HEK293 (cell line): ENCODE measurements around the gene ABCC2.

Experiments
- CTCF ChIA-PET: fragments of 350-600 bp; formaldehyde crosslinking; extraction: SDS; loops from one replicate; lab custom pipeline; 2021; ENCODE audit warnings: antibody characterized with exemption; lab: Yijun Ruan, JAX
- POLR2A ChIA-PET: fragments of 300-600 bp; formaldehyde crosslinking; extraction: SDS; loops from one replicate; lab custom pipeline; 2020; ENCODE audit warnings: antibody characterized with exemption, inconsistent platforms; lab: Yijun Ruan, JAX
- H3K27ac ChIP-seq: fragments of 200-500 bp; sonication (Bioruptor generic); 2 replicates; pipeline ENCODE4 v1.5.1; 2014; ENCODE audit warnings: low read depth, low read length, control low read depth, inconsistent platforms; ENCODE audit errors: extremely low read depth
- H3K36me3 ChIP-seq, 2 experiments: fragments of 200-500 bp in 1 of 2; sonication (Bioruptor generic) in 1 of 2; 1 replicate in 1 of 2; 2 replicates in 1 of 2; pipeline ENCODE4 v1.5.1; 2014 to 2017; ENCODE audit warnings: inconsistent platforms in 2 of 2, low read length in 2 of 2; ENCODE audit not compliant: control insufficient read depth in 2 of 2, insufficient read depth in 1 of 2
- H3K4me1 ChIP-seq: fragments of 200-500 bp; sonication (Bioruptor generic); 2 replicates; pipeline ENCODE4 v1.5.1; 2014; ENCODE audit warnings: mild to moderate bottlenecking, low read length, inconsistent platforms; ENCODE audit not compliant: control insufficient read depth, insufficient read depth
- H3K4me3 ChIP-seq: 2 replicates; pipeline ENCODE4 v1.5.1; 2011; ENCODE audit warnings: low read depth, mild to moderate bottlenecking, control low read depth, low read length, moderate library complexity
- H3K9me3 ChIP-seq: fragments of 200-500 bp; sonication (Bioruptor generic); 2 replicates; pipeline ENCODE4 v1.5.1; 2014; ENCODE audit warnings: low read depth, low read length, inconsistent platforms; ENCODE audit not compliant: control insufficient read depth, insufficient read depth
- BCL6B ChIP-seq: fragments of 450-650 bp; formaldehyde crosslinking; IDR thresholded peaks from 2 replicates; pipeline ENCODE4 v1.5.1; 2017; ENCODE audit warnings: missing biosample characterization, missing genetic modification characterization
- KLF1 ChIP-seq: fragments of 450-650 bp; formaldehyde crosslinking; IDR thresholded peaks from 2 replicates; pipeline ENCODE4 v1.5.1; 2016; ENCODE audit warnings: missing biosample characterization, missing genetic modification characterization
- KLF9 ChIP-seq: fragments of 450-650 bp; formaldehyde crosslinking; IDR thresholded peaks from 2 replicates; pipeline ENCODE4 v1.5.1; 2016; ENCODE audit warnings: missing biosample characterization, missing genetic modification characterization, low read depth
- SCRT2 ChIP-seq: fragments of 450-650 bp; formaldehyde crosslinking; IDR thresholded peaks from 2 replicates; pipeline ENCODE4 v1.5.1; 2016; ENCODE audit warnings: missing biosample characterization, missing genetic modification characterization
- SP7 ChIP-seq: fragments of 450-650 bp; formaldehyde crosslinking; IDR thresholded peaks from 2 replicates; pipeline ENCODE4 v1.5.1; 2016; ENCODE audit warnings: missing biosample characterization, missing genetic modification characterization
- ZNF175 ChIP-seq: fragments of 450-650 bp; formaldehyde crosslinking; IDR thresholded peaks from 2 replicates; pipeline ENCODE4 v1.5.1; 2016; ENCODE audit warnings: missing biosample characterization, missing genetic modification characterization
- ZNF214 ChIP-seq: fragments of 450-650 bp; formaldehyde crosslinking; IDR thresholded peaks from 2 replicates; pipeline ENCODE4 v1.5.1; 2017; ENCODE audit warnings: missing biosample characterization, mild to moderate bottlenecking, missing genetic modification characterization, borderline replicate concordance
- ZNF221 ChIP-seq: fragments of 450-650 bp; formaldehyde crosslinking; IDR thresholded peaks from 2 replicates; pipeline ENCODE4 v1.5.1; 2017; ENCODE audit warnings: missing biosample characterization, missing genetic modification characterization, borderline replicate concordance
- ZNF23 ChIP-seq: fragments of 450-650 bp; formaldehyde crosslinking; IDR thresholded peaks from 2 replicates; pipeline ENCODE4 v1.5.1; 2016; ENCODE audit warnings: missing biosample characterization, missing genetic modification characterization, borderline replicate concordance
- ZNF266 ChIP-seq: fragments of 450-650 bp; formaldehyde crosslinking; IDR thresholded peaks from 2 replicates; pipeline ENCODE4 v1.5.1; 2016; ENCODE audit warnings: missing biosample characterization, missing genetic modification characterization, low read depth
- ZNF280C ChIP-seq: fragments of 450-650 bp; formaldehyde crosslinking; IDR thresholded peaks from 2 replicates; pipeline ENCODE4 v1.5.1; 2016; ENCODE audit warnings: missing biosample characterization, missing genetic modification characterization
- ZNF350 ChIP-seq: fragments of 450-650 bp; formaldehyde crosslinking; IDR thresholded peaks from 2 replicates; pipeline ENCODE4 v1.5.0; 2017; ENCODE audit warnings: missing biosample characterization, mild to moderate bottlenecking, missing genetic modification characterization
- ZNF354C ChIP-seq: fragments of 450-650 bp; formaldehyde crosslinking; IDR thresholded peaks from 2 replicates; pipeline ENCODE4 v1.5.1; 2016; ENCODE audit warnings: missing biosample characterization, missing genetic modification characterization, low read depth, borderline replicate concordance
- ZNF362 ChIP-seq: fragments of 450-650 bp; formaldehyde crosslinking; IDR thresholded peaks from 2 replicates; pipeline ENCODE4 v1.5.1; 2016; ENCODE audit warnings: missing biosample characterization, missing genetic modification characterization
- ZNF423 ChIP-seq: fragments of 450-650 bp; formaldehyde crosslinking; IDR thresholded peaks from 2 replicates; pipeline ENCODE4 v1.5.1; 2016; ENCODE audit warnings: missing biosample characterization, missing genetic modification characterization
- ZNF449 ChIP-seq: fragments of 450-650 bp; formaldehyde crosslinking; IDR thresholded peaks from 2 replicates; pipeline ENCODE4 v1.5.1; 2017; ENCODE audit warnings: missing biosample characterization, mild to moderate bottlenecking, missing genetic modification characterization, moderate library complexity
- ZNF544 ChIP-seq: fragments of 450-650 bp; formaldehyde crosslinking; IDR thresholded peaks from 2 replicates; pipeline ENCODE4 v1.5.0; 2017; ENCODE audit warnings: missing biosample characterization, missing genetic modification characterization
- ZNF621 ChIP-seq: fragments of 450-650 bp; formaldehyde crosslinking; IDR thresholded peaks from 2 replicates; pipeline ENCODE4 v1.5.1; 2017; ENCODE audit warnings: missing biosample characterization, missing genetic modification characterization
- ZNF623 ChIP-seq: fragments of 450-650 bp; formaldehyde crosslinking; IDR thresholded peaks from 2 replicates; pipeline ENCODE4 v1.5.1; 2016; ENCODE audit warnings: missing biosample characterization, missing genetic modification characterization
- ZNF626 ChIP-seq: fragments of 450-650 bp; sonication (Bioruptor Pico); formaldehyde crosslinking; IDR thresholded peaks from 2 replicates; pipeline ENCODE4 v1.5.1; 2018; ENCODE audit warnings: missing biosample characterization, missing genetic modification characterization, inconsistent platforms
- ZNF645 ChIP-seq: fragments of 450-650 bp; formaldehyde crosslinking; IDR thresholded peaks from 2 replicates; pipeline ENCODE4; 2016; ENCODE audit warnings: missing biosample characterization, missing genetic modification characterization
- ZNF776 ChIP-seq: fragments of 450-650 bp; formaldehyde crosslinking; IDR thresholded peaks from 2 replicates; pipeline ENCODE4 v1.5.0; 2017; ENCODE audit warnings: missing biosample characterization, missing genetic modification characterization, borderline replicate concordance

The ABCC2 gene

GRCh38 chr10:99883523-99883922, 101.1 kb downstream of the ABCC2 start:
- Histone ChIP-seq H3K4me1 (no peaks in the 10 kb centered on the region), H3K36me3 (peaks cover 42 to 75% of the 10 kb centered on the region in 2 experiments), H3K9me3 (no peaks in the 10 kb centered on the region), H3K27ac (no peak overlapping the region), H3K4me3 (no peak overlapping the region)
- POLR2A ChIA-PET: interaction anchor here (0.6 kb wide), 1 partner anchor 13 kb away, joined by 3 read pairs; no protein-coding TSS in a partner anchor
- no peak for TF ChIP-seq ZNF623 (tag by site-specific recombination)
- peak; percentile 67; the same call in 1 of the 2 replicates for TF ChIP-seq ZNF362 (tag by site-specific recombination)
- TF ChIP-seq KLF1 (tag by site-specific recombination): no peak
- TF ChIP-seq ZNF621 (tag by site-specific recombination): no peak
- CTCF ChIA-PET: interaction anchor here (0.5 to 2.2 kb wide), 4 partner anchors 21 to 323 kb away, joined by 3 to 6 read pairs (median 4); no protein-coding TSS in a partner anchor

GRCh38 chr10:99888622-99889021, 106.2 kb downstream of the ABCC2 start:
- H3K4me1 ChIP-seq: no peaks in the 10 kb centered on the region
- H3K36me3 ChIP-seq: peaks cover 19 to 54% of the 10 kb centered on the region in 2 experiments; a peak in 2 of 3 replicates
- no peak overlapping the region for H3K27ac ChIP-seq
- ChIA-PET POLR2A (no interaction called here), CTCF (interaction anchor here (0.8 kb wide), 1 partner anchor 221 kb away, joined by 3 read pairs; no protein-coding TSS in a partner anchor)
- TF ChIP-seq ZNF449: no peak
- no peak for TF ChIP-seq SCRT2 (tag by site-specific recombination)
- no peak for TF ChIP-seq ZNF214 (tag by site-specific recombination)
- no peak for TF ChIP-seq ZNF221 (tag by site-specific recombination)
- no peak for TF ChIP-seq KLF9
- no peak for TF ChIP-seq ZNF354C (tag by site-specific recombination)
- TF ChIP-seq ZNF626 (tag by site-specific recombination): no peak
- TF ChIP-seq ZNF544: no peak
- TF ChIP-seq BCL6B (tag by site-specific recombination): no peak
- TF ChIP-seq ZNF175 (tag by site-specific recombination): no peak
- TF ChIP-seq ZNF350 (tag by site-specific recombination): no peak
- no peak for TF ChIP-seq KLF1 (tag by site-specific recombination)
- TF ChIP-seq ZNF645 (tag by site-specific recombination): no peak
- TF ChIP-seq ZNF23 (tag by site-specific recombination): no peak
- TF ChIP-seq ZNF776 (tag by site-specific recombination): no peak
- TF ChIP-seq SP7 (tag by site-specific recombination): no peak
- no peak for TF ChIP-seq ZNF266 (tag by site-specific recombination)
- TF ChIP-seq ZNF280C: no peak
- no peak for TF ChIP-seq ZNF423 (tag by site-specific recombination)
- no peaks in the 10 kb centered on the region for H3K9me3 ChIP-seq
- no peak overlapping the region for H3K4me3 ChIP-seq
